Measurements from ENCODE around the gene FOSL2. TPM values are rescaled to one million over a fixed set of nuclear protein-coding genes. Genes with fewer than 3 reads are reported as not detected.

FOSL2 gene
- total RNA-seq, 1 experiment from 2014 or later: 34.2 TPM

- no peak overlapping the region for H3K4me3 ChIP-seq (ENCODE audit: low read length)
- no TSS peak for BruUV-seq (replicated peaks)
- H3K9ac ChIP-seq (ENCODE audit: low read length): no peak overlapping the region
- H3K79me2 ChIP-seq (ENCODE audit: low read length): no peaks in the 10 kb centered on the region
- ATAC-seq (peak; percentile 57), DNase-seq (peak; percentile 73)
- H3K36me3 ChIP-seq (ENCODE audit: low read depth, low read length): no peaks in the 10 kb centered on the region
- CTCF ChIA-PET: interaction anchor here (0.6 to 0.7 kb wide), 3 partner anchors 209 to 710 kb away, joined by 3 to 9 read pairs (median 3); partner anchors contain the start of gene SLC4A1AP
- no peaks in the 10 kb centered on the region for H3K27me3 ChIP-seq (ENCODE audit: low read length)
- no peaks in the 10 kb centered on the region for H3F3A ChIP-seq (ENCODE audit: low read length, unreplicated experiment)
- H3K4me1 ChIP-seq (ENCODE audit: insufficient read depth, low read length): peaks cover 44% of the 10 kb centered on the region
- intact Hi-C loops (cut with micrococcal nuclease): loop anchor here (2.0 kb wide), 1 partner anchor 17 kb away; no protein-coding TSS in a partner anchor
- no peaks in the 10 kb centered on the region for H3K9me2 ChIP-seq (replicated peaks; ENCODE audit: low read length)
- peak overlapping the region; percentile 52 for H3K27ac ChIP-seq (ENCODE audit: low read length)
- no peaks in the 10 kb centered on the region for H4K20me1 ChIP-seq (ENCODE audit: low read length)
- POLR2A ChIA-PET (ENCODE audit: unreplicated experiment): no interaction called here
- TF ChIP-seq EZH2phosphoT487 (IDR thresholded peaks at IDR 0.05; ENCODE audit: borderline replicate concordance, low read length) (no peak), EZH2 (IDR thresholded peaks at IDR 0.05; ENCODE audit: low read length, unreplicated experiment) (no peak), CTCF (conservative IDR thresholded peaks at IDR 0.05; ENCODE audit: low read depth, low read length) (no peak)
- peak overlapping the region; percentile 30 for H3K4me2 ChIP-seq (ENCODE audit: low read length)
- H3K9me3 ChIP-seq (ENCODE audit: low read length): no peaks in the 10 kb centered on the region
- no peak overlapping the region for H2AFZ ChIP-seq (ENCODE audit: low read length)
Measured at GRCh38 chr2:28373854-28374253, 18.8 kb upstream of the FOSL2 start.

- ChIA-PET POLR2A (ENCODE audit: unreplicated experiment) (no interaction called here), CTCF (interaction anchor here (0.6 to 0.7 kb wide), 3 partner anchors 209 to 710 kb away, joined by 3 to 9 read pairs (median 3); partner anchors contain the start of gene SLC4A1AP)
- TF ChIP-seq EZH2 (IDR thresholded peaks at IDR 0.05; ENCODE audit: low read length, unreplicated experiment) (no peak), EZH2phosphoT487 (IDR thresholded peaks at IDR 0.05; ENCODE audit: borderline replicate concordance, low read length) (no peak), CTCF (conservative IDR thresholded peaks at IDR 0.05; ENCODE audit: low read depth, low read length) (no peak)
- no TSS peak for BruUV-seq (replicated peaks)
- no peak overlapping the region for H3K4me3 ChIP-seq (ENCODE audit: low read length)
- no peaks in the 10 kb centered on the region for H3F3A ChIP-seq (ENCODE audit: low read length, unreplicated experiment)
- intact Hi-C loops (cut with micrococcal nuclease): loop anchor here (2.0 kb wide), 1 partner anchor 16 kb away; no protein-coding TSS in a partner anchor
- H3K27me3 ChIP-seq (ENCODE audit: low read length): no peaks in the 10 kb centered on the region
- H3K4me1 ChIP-seq (ENCODE audit: insufficient read depth, low read length): peaks cover 43% of the 10 kb centered on the region
- H3K36me3 ChIP-seq (ENCODE audit: low read depth, low read length): no peaks in the 10 kb centered on the region
- DNase-seq: no peak
- no peaks in the 10 kb centered on the region for H3K9me3 ChIP-seq (ENCODE audit: low read length)
- H3K9me2 ChIP-seq (replicated peaks; ENCODE audit: low read length): no peaks in the 10 kb centered on the region
- H3K4me2 ChIP-seq (ENCODE audit: low read length): peak overlapping the region; percentile 30
- 0 out of 2 replicates have a peak overlapping the region, but pooled peaks have one; percentile 27 for H2AFZ ChIP-seq (ENCODE audit: low read length)
- no peaks in the 10 kb centered on the region for H3K79me2 ChIP-seq (ENCODE audit: low read length)
- peak overlapping the region; percentile 52 for H3K27ac ChIP-seq (ENCODE audit: low read length)
- ATAC-seq: no peak
- no peak overlapping the region for H3K9ac ChIP-seq (ENCODE audit: low read length)
- H4K20me1 ChIP-seq (ENCODE audit: low read length): no peaks in the 10 kb centered on the region
Measured at GRCh38 chr2:28374331-28374730, 18.3 kb upstream of the FOSL2 start.

- POLR2A ChIA-PET (ENCODE audit: unreplicated experiment): no interaction called here
- Histone ChIP-seq H3K4me1 (ENCODE audit: insufficient read depth, low read length) (peaks cover 34% of the 10 kb centered on the region), H3F3A (ENCODE audit: low read length, unreplicated experiment) (no peaks in the 10 kb centered on the region), H3K9me3 (ENCODE audit: low read length) (no peaks in the 10 kb centered on the region), H3K4me3 (ENCODE audit: low read length) (no peak overlapping the region), H2AFZ (ENCODE audit: low read length) (no peak overlapping the region), H3K79me2 (ENCODE audit: low read length) (no peaks in the 10 kb centered on the region), H3K27me3 (ENCODE audit: low read length) (no peaks in the 10 kb centered on the region), H4K20me1 (ENCODE audit: low read length) (no peaks in the 10 kb centered on the region), H3K27ac (ENCODE audit: low read length) (no peak overlapping the region), H3K9ac (ENCODE audit: low read length) (no peak overlapping the region), H3K36me3 (ENCODE audit: low read depth, low read length) (no peaks in the 10 kb centered on the region), H3K9me2 (replicated peaks; ENCODE audit: low read length) (no peaks in the 10 kb centered on the region), H3K4me2 (ENCODE audit: low read length) (no peak overlapping the region)
- TF ChIP-seq CTCF (conservative IDR thresholded peaks at IDR 0.05; ENCODE audit: low read depth, low read length) (no peak), EZH2 (IDR thresholded peaks at IDR 0.05; ENCODE audit: low read length, unreplicated experiment) (no peak), EZH2phosphoT487 (IDR thresholded peaks at IDR 0.05; ENCODE audit: borderline replicate concordance, low read length) (no peak)
- intact Hi-C loops (cut with micrococcal nuclease): loop anchor here (2.0 kb wide), 1 partner anchor 16 kb away; no protein-coding TSS in a partner anchor
- no TSS peak for BruUV-seq (replicated peaks)
- ATAC-seq: no peak
- CTCF ChIA-PET: no interaction called here
- no peak for DNase-seq
Measured at GRCh38 chr2:28375236-28375635, 17.4 kb upstream of the FOSL2 start.

Measured in PC-3 (cell line).